Measurements from ENCODE around the gene NHSL2. TPM values are rescaled to one million over a fixed set of nuclear protein-coding genes. Genes with fewer than 3 reads are reported as not detected.

The NHSL2 gene
- total and polyA plus RNA-seq, 7 experiments from 2014 or later, result 0.18 to 17.0 (median 0.54) TPM

DNA sequence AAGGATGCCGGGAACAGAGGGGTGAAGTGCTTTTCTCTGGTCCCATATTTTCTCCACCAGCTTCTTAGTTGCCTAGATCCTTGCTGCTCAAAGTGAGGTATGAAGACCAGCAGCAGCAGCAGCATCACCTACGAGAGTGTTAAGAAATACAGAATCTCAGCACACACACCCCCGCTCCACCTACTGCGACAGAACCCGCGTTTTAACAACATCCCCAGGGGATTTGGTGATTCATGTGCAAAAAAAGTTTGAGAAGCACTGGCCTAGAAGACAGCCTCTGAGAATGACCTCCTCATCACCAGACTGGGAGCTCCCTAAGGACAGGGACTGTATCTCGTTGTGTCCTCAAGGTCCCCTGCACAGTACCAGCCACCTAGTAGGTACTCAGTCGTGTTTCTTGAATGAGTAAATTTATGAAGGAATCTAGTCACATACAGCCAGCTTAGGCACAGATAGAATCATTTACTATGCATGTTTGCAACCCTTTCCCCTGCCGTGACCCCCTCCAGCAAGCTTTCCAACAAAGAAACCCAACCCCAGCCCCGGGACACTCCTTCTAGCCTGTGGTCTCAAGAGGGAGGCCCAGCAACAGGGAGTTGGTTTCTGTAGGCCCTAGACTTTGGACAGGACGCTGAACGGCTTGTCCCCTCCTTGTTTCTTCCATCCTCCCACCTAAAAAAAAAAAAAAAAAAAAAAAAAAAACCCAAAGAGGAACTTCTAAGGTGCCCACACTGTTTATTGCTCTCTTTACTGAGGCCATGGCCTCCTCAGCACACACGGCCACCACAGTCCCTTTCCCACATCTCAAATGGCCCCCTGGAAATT, 199.6 kb downstream of the NHSL2 start:
- Mint-ChIP-seq H3K9me3 (no peaks in the 10 kb centered on the region), H3K36me3 (no peaks in the 10 kb centered on the region), H3K27me3 (peaks cover 0 to 44% (median 3%) of the 10 kb centered on the region in 5 donors), H3K4me3 (no peak overlapping the region), H3K4me1 (peaks cover 0 to 11% (median 6%) of the 10 kb centered on the region in 7 donors), H3K27ac (no peak overlapping the region)
- no peak overlapping the region for H3K4me3 ChIP-seq (ENCODE audit: low read length)
- intact Hi-C loops (cut with micrococcal nuclease), result no loop called here
- H3K27me3 ChIP-seq (ENCODE audit: control insufficient read depth in 2 of 2, insufficient read depth in 2 of 2, low read length in 2 of 2), result no peaks in the 10 kb centered on the region
- DNase-seq, result no peak
- no peaks in the 10 kb centered on the region for H3K36me3 ChIP-seq (ENCODE audit: control insufficient read depth in 2 of 3, insufficient read depth in 3 of 3, low read length in 3 of 3)
- H3K27ac ChIP-seq (ENCODE audit: low read depth, low read length), result no peak overlapping the region
- H3K4me1 ChIP-seq (ENCODE audit: control insufficient read depth in 2 of 2, insufficient read depth in 2 of 2, low read length in 2 of 2), result peaks cover 1 to 25% of the 10 kb centered on the region in 2 donors
- POLR2A ChIA-PET, result no interaction called here
- ATAC-seq, result no peak
- no peaks in the 10 kb centered on the region for H3K9me3 ChIP-seq (ENCODE audit: control insufficient read depth in 2 of 3, low read length in 3 of 3)
- CTCF ChIA-PET, result no interaction called here

DNA sequence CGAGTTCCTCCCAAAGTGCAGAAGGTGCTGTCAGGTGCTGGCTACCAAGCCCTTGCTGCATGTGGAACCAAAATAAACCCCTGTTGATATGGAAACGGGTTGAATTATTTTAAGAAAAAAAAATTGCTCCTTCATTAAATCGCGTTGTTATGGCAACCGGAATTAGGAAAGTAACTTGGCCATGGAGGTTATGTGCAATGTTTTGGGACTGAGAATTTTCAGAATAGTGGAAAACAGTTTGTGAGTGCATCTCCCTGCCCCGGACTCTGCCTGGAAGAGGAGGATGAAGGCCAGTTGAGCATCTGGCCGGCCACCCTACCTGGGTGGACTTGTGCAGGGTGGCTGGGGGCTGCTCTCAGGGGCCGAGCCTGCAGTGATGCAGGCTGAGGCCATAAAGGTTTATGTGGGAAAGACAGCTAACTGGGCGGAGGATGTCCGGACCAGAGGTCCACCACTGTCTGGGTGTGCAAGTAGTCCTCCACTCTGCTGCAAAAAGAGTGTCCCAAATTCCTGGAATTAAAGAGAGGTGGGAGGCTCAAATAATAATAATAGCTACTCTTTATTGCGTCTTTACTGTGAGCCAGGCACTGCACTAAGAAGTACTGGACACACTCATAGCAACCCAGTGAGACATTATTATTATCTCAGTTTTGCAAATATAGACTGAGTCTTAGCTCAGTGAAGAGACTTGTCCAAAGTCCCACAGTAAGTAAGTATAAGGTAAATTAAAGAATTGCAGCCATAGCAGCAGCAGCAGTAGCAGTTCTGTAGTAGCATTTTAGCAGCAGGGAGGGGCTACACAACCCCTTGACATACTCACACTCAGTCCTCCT, 200.4 kb downstream of the NHSL2 start:
- ChIA-PET CTCF (no interaction called here), POLR2A (no interaction called here)
- H3K36me3 Mint-ChIP-seq, result no peaks in the 10 kb centered on the region
- Histone ChIP-seq H3K27ac (ENCODE audit: low read depth, low read length) (no peak overlapping the region), H3K27me3 (ENCODE audit: control insufficient read depth in 2 of 2, insufficient read depth in 2 of 2, low read length in 2 of 2) (no peaks in the 10 kb centered on the region), H3K36me3 (ENCODE audit: control insufficient read depth in 2 of 3, insufficient read depth in 3 of 3, low read length in 3 of 3) (no peaks in the 10 kb centered on the region), H3K4me3 (ENCODE audit: low read length) (no peak overlapping the region), H3K9me3 (ENCODE audit: control insufficient read depth in 2 of 3, low read length in 3 of 3) (no peaks in the 10 kb centered on the region), H3K4me1 (ENCODE audit: control insufficient read depth in 2 of 2, insufficient read depth in 2 of 2, low read length in 2 of 2) (peaks cover 0 to 20% of the 10 kb centered on the region in 2 donors)
- no peak overlapping the region for H3K4me3 Mint-ChIP-seq
- DNase-seq, result no peak
- no peaks in the 10 kb centered on the region for H3K9me3 Mint-ChIP-seq
- no peak overlapping the region for H3K27ac Mint-ChIP-seq
- intact Hi-C loops (cut with micrococcal nuclease), result no loop called here
- peaks cover 0 to 47% (median 3%) of the 10 kb centered on the region in 5 donors for H3K27me3 Mint-ChIP-seq
- peaks cover 0 to 7% (median 0%) of the 10 kb centered on the region in 7 donors for H3K4me1 Mint-ChIP-seq
- no peak for ATAC-seq

DNA sequence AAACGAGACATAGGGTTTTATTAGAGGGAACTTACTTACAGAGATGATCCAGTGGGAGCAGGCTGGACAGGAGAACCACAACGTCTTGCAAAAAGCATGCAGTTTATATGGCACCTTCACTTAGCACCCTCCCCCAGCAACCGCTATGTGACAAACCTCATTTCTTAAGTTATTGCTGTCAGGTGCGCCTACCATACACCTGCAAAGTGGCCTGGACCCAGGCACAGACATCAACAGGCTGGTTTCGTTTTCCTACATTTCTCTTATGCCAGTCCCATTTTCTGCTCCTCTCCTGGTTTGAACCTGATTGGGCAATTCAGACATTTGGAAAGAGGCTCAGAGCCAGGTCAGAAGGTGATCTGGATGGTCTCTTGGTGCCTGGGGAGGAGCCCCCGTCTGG, 202.8 kb downstream of the NHSL2 start:
- H3K4me1 ChIP-seq (ENCODE audit: control insufficient read depth in 2 of 2, insufficient read depth in 2 of 2, low read length in 2 of 2), result peaks cover 0 to 2% of the 10 kb centered on the region in 2 donors
- H3K4me3 ChIP-seq (ENCODE audit: low read length), result no peak overlapping the region
- Mint-ChIP-seq H3K4me3 (no peak overlapping the region), H3K9me3 (no peaks in the 10 kb centered on the region), H3K27ac (no peak overlapping the region), H3K27me3 (peaks cover 0 to 46% (median 0%) of the 10 kb centered on the region in 5 donors), H3K36me3 (no peaks in the 10 kb centered on the region), H3K4me1 (no peaks in the 10 kb centered on the region)
- ChIA-PET CTCF (no interaction called here), POLR2A (no interaction called here)
- intact Hi-C loops (cut with micrococcal nuclease), result no loop called here
- DNase-seq (no peak), ATAC-seq (no peak)
- H3K27me3 ChIP-seq (ENCODE audit: control insufficient read depth in 2 of 2, insufficient read depth in 2 of 2, low read length in 2 of 2), result no peaks in the 10 kb centered on the region
- no peak overlapping the region for H3K27ac ChIP-seq (ENCODE audit: low read depth, low read length)
- H3K9me3 ChIP-seq (ENCODE audit: control insufficient read depth in 2 of 3, low read length in 3 of 3), result no peaks in the 10 kb centered on the region
- H3K36me3 ChIP-seq (ENCODE audit: control insufficient read depth in 2 of 3, insufficient read depth in 3 of 3, low read length in 3 of 3), result no peaks in the 10 kb centered on the region

DNA sequence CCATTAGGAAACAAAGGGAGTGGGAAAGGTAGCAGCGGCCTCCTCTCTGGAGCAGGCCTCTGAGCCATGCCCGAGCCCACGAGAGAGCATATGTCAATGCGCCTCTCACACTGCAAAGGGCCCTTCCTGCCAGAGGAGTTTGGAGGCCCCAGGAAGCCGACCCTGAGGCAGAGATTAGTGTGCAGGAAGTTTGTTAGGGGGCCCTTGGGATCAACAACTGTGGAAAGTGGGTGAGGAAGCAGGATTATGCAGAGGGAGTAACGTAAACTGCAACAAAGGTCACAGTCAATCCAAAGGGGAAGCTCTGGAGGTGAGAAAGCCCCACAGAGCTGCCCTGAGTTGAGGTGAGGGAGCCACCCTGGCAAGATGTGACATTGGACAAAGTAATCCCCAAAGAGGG, 203.7 kb downstream of the NHSL2 start:
- Mint-ChIP-seq H3K27me3 (peaks cover 0 to 39% (median 0%) of the 10 kb centered on the region in 5 donors), H3K9me3 (no peaks in the 10 kb centered on the region), H3K27ac (no peak overlapping the region), H3K4me1 (no peaks in the 10 kb centered on the region), H3K36me3 (no peaks in the 10 kb centered on the region), H3K4me3 (no peak overlapping the region)
- intact Hi-C loops (cut with micrococcal nuclease), result no loop called here
- Histone ChIP-seq H3K9me3 (ENCODE audit: control insufficient read depth in 2 of 3, low read length in 3 of 3) (no peaks in the 10 kb centered on the region), H3K27me3 (ENCODE audit: control insufficient read depth in 2 of 2, insufficient read depth in 2 of 2, low read length in 2 of 2) (no peaks in the 10 kb centered on the region), H3K4me3 (ENCODE audit: low read length) (no peak overlapping the region), H3K27ac (ENCODE audit: low read depth, low read length) (no peak overlapping the region), H3K36me3 (ENCODE audit: control insufficient read depth in 2 of 3, insufficient read depth in 3 of 3, low read length in 3 of 3) (no peaks in the 10 kb centered on the region), H3K4me1 (ENCODE audit: control insufficient read depth in 2 of 2, insufficient read depth in 2 of 2, low read length in 2 of 2) (peaks cover 0 to 2% of the 10 kb centered on the region in 2 donors)
- no peak for ATAC-seq
- POLR2A ChIA-PET, result no interaction called here
- CTCF ChIA-PET, result interaction anchor here (0.6 kb wide), 1 partner anchor 497 kb away, joined by 4 read pairs; no protein-coding TSS in a partner anchor
- DNase-seq, result no peak

DNA sequence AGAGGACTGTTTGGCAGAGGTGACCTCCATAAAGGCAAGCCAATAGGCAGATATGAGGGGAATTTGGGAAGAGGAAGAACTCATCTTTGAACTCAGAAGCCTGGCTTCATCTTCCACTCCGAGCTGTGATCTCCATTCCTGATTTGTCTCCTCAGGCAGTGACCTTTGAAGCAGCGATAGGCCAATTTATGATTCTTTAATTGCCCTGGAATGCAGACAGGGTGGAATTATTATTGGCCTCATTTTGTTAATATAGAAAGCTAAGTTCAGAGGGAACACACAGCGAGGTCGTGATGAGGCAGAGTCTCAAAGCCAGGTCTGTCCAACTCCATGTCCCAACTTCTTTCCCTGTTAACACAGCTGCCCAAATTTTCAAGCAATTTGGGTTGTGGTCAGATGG, 204.2 kb downstream of the NHSL2 start:
- H3K9me3 ChIP-seq (ENCODE audit: control insufficient read depth in 2 of 3, low read length in 3 of 3), result no peaks in the 10 kb centered on the region
- no peaks in the 10 kb centered on the region for H3K36me3 ChIP-seq (ENCODE audit: control insufficient read depth in 2 of 3, insufficient read depth in 3 of 3, low read length in 3 of 3)
- Mint-ChIP-seq H3K4me1 (no peaks in the 10 kb centered on the region), H3K36me3 (no peaks in the 10 kb centered on the region), H3K9me3 (no peaks in the 10 kb centered on the region), H3K4me3 (no peak overlapping the region), H3K27me3 (peaks cover 0 to 42% (median 0%) of the 10 kb centered on the region in 5 donors), H3K27ac (no peak overlapping the region)
- ChIA-PET POLR2A (no interaction called here), CTCF (interaction anchor here (0.6 kb wide), 1 partner anchor 496 kb away, joined by 4 read pairs; no protein-coding TSS in a partner anchor)
- no peak overlapping the region for H3K4me3 ChIP-seq (ENCODE audit: low read length)
- ATAC-seq (no peak), DNase-seq (no peak)
- no peak overlapping the region for H3K27ac ChIP-seq (ENCODE audit: low read depth, low read length)
- intact Hi-C loops (cut with micrococcal nuclease), result no loop called here
- no peaks in the 10 kb centered on the region for H3K27me3 ChIP-seq (ENCODE audit: control insufficient read depth in 2 of 2, insufficient read depth in 2 of 2, low read length in 2 of 2)
- H3K4me1 ChIP-seq (ENCODE audit: control insufficient read depth in 2 of 2, insufficient read depth in 2 of 2, low read length in 2 of 2), result peaks cover 0 to 2% of the 10 kb centered on the region in 2 donors

DNA sequence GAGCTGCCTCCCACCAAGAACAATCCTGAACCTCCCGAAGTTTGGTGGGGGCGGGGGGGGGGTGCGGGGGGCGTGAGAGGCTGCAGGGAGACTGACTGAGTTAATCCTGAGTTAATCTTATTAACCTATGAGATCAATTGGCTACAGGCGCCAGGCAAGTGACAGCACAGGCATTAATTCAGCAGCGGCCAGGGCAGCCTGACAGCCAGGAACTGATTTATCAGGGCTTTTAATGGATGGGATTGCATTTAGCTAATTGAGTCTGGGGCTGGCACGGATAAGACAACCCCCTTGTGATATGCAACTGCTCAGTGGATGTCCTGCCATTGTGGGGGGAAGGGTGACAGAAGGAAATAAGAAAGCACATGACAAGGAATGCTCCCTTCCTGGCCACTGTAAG, 204.7 kb downstream of the NHSL2 start:
- Mint-ChIP-seq H3K36me3 (no peaks in the 10 kb centered on the region), H3K27ac (no peak overlapping the region), H3K27me3 (peaks cover 0 to 43% (median 0%) of the 10 kb centered on the region in 5 donors), H3K4me1 (peaks cover 0 to 2% (median 0%) of the 10 kb centered on the region in 7 donors), H3K9me3 (no peaks in the 10 kb centered on the region), H3K4me3 (no peak overlapping the region)
- H3K36me3 ChIP-seq (ENCODE audit: control insufficient read depth in 2 of 3, insufficient read depth in 3 of 3, low read length in 3 of 3), result no peaks in the 10 kb centered on the region
- DNase-seq (no peak), ATAC-seq (no peak)
- intact Hi-C loops (cut with micrococcal nuclease), result no loop called here
- peaks cover 0 to 6% of the 10 kb centered on the region in 2 donors for H3K4me1 ChIP-seq (ENCODE audit: control insufficient read depth in 2 of 2, insufficient read depth in 2 of 2, low read length in 2 of 2)
- H3K9me3 ChIP-seq (ENCODE audit: control insufficient read depth in 2 of 3, low read length in 3 of 3), result no peaks in the 10 kb centered on the region
- H3K27me3 ChIP-seq (ENCODE audit: control insufficient read depth in 2 of 2, insufficient read depth in 2 of 2, low read length in 2 of 2), result no peaks in the 10 kb centered on the region
- H3K4me3 ChIP-seq (ENCODE audit: low read length), result no peak overlapping the region
- CTCF ChIA-PET, result no interaction called here
- POLR2A ChIA-PET, result no interaction called here
- H3K27ac ChIP-seq (ENCODE audit: low read depth, low read length), result no peak overlapping the region
